22Rv1 (cell line): ENCODE data around the gene TMEM50B.

Experiments used
- CTCF ChIP-seq: fragments of 450-650 bp; IDR thresholded peaks from 2 replicates; pipeline ENCODE4 v1.5.1; 2017; ENCODE audit warnings: mild to moderate bottlenecking
- ZFX ChIP-seq: fragments of 450-650 bp; IDR thresholded peaks from 2 replicates; pipeline ENCODE4 v1.6.1; 2017; ENCODE audit warnings: antibody characterized with exemption, borderline replicate concordance

DNA sequence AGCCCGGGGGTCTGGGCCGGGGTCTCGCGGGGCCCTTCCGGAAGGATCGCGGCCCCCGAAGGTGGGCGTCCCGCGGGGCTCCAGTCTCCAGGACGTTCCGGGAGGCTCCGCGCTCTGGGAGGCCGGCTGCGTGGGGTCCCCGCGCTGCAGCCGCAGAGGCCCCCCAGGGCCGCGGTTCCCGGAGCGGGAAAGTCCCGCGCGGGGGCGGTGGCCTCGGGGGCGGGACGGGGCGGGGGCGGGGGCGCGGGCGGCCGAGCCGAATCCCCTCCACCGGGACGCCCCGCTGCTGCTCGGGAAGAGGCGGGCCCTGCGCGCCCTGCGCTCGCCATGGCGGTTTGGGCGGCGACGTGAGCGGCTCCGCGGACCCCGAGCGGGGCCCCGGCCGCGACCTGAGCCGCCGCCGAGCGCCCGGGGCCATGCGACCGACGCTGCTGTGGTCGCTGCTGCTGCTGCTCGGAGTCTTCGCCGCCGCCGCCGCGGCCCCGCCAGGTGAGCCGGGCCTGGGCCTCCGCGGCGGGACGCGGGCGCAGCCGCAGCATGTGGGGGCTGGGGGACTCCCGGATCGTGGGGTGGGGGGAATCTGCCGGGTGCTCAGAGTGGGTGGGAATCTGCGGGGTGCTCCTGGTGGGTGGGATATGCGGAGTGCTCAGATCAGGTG is 76.5 kb downstream of the TMEM50B start, which contains the start of gene IFNGR2:
- no peak for TF ChIP-seq CTCF
- TF ChIP-seq ZFX, result no peak
